Panc1 (cell line): ENCODE measurements around the gene UNC45B.

ENCODE experiments used
- CTCF ChIP-seq: fragments of 450-650 bp; IDR thresholded peaks from 2 replicates; pipeline ENCODE4 v1.5.1; 2017; ENCODE audit warnings: mild to moderate bottlenecking
- REST ChIP-seq, 2 experiments: IDR thresholded peaks; 2 replicates each; pipeline ENCODE4 v1.6.1; 2011 to 2012; ENCODE audit warnings: low read depth in 2 of 2, control low read depth in 1 of 2, low read length in 1 of 2, mild to moderate bottlenecking in 1 of 2, moderate library complexity in 1 of 2; ENCODE audit not compliant: insufficient read depth in 1 of 2
- SIN3A ChIP-seq: IDR thresholded peaks from 2 replicates; pipeline ENCODE4 v1.6.1; 2012; ENCODE audit warnings: low read depth, mild to moderate bottlenecking, low read length, moderate library complexity, borderline replicate concordance; ENCODE audit not compliant: insufficient read depth
- TCF7L2 ChIP-seq: IDR thresholded peaks from 2 replicates; pipeline ENCODE4 v1.6.1; 2011; ENCODE audit warnings: mild to moderate bottlenecking, low read depth, low read length, inconsistent platforms

- no peak for TF ChIP-seq TCF7L2
- TF ChIP-seq CTCF: no peak
- no peak for TF ChIP-seq SIN3A
- no peak for TF ChIP-seq REST (IDR thresholded peaks at IDR 0.05; ENCODE audit: insufficient read depth in 1 of 2, low read depth in 2 of 2, low read length in 1 of 2)
Measured at GRCh38 chr17:35138218-35138617, 9.4 kb upstream of the UNC45B start.
